Mesendoderm (in vitro differentiated cells): ENCODE data around the gene FAM8A1.

Experiments
- DNase-seq: peaks from one replicate; pipeline ENCODE4 v3.0.0; 2013
- H2AK5ac ChIP-seq: 2 replicates; pipeline ENCODE4 v1.6.1; 2013; ENCODE audit warnings: low read length, inconsistent platforms
- H2BK120ac ChIP-seq: 2 replicates; pipeline ENCODE4 v1.6.1; 2013; ENCODE audit warnings: low read depth, mild to moderate bottlenecking, low read length, moderate library complexity, mixed read lengths
- H2BK15ac ChIP-seq: replicated peaks from 2 replicates; pipeline ENCODE4 v1.6.1; 2013; ENCODE audit warnings: low read depth, mild to moderate bottlenecking, moderate library complexity
- H2BK5ac ChIP-seq: 2 replicates; pipeline ENCODE4 v1.6.1; 2013; ENCODE audit warnings: low read length, inconsistent platforms
- H3K18ac ChIP-seq: 2 replicates; pipeline ENCODE4 v1.6.1; 2013; ENCODE audit warnings: mild to moderate bottlenecking, low read length, mixed read lengths
- H3K23ac ChIP-seq: one replicate; pipeline ENCODE4 v1.6.1; 2013; ENCODE audit warnings: low read length
- H3K27ac ChIP-seq: 2 replicates; pipeline ENCODE4 v1.5.1; 2013; ENCODE audit warnings: low read depth, mild to moderate bottlenecking, inconsistent platforms, low read length, moderate library complexity
- H3K27me3 ChIP-seq: 2 replicates; pipeline ENCODE4 v1.6.1; 2013; ENCODE audit warnings: low read length, control low read depth, mild to moderate bottlenecking, inconsistent platforms; ENCODE audit not compliant: insufficient read depth, poor library complexity
- H3K36me3 ChIP-seq: 2 replicates; pipeline ENCODE4 v1.6.1; 2013; ENCODE audit warnings: low read length, inconsistent platforms; ENCODE audit not compliant: control insufficient read depth, insufficient read depth
- H3K4ac ChIP-seq: one replicate; pipeline ENCODE4 v1.6.1; 2013; ENCODE audit warnings: low read depth, mild to moderate bottlenecking, low read length, moderate library complexity
- H3K4me1 ChIP-seq: 2 replicates; pipeline ENCODE4 v1.6.1; 2013; ENCODE audit warnings: low read depth, low read length, inconsistent platforms; ENCODE audit not compliant: control insufficient read depth
- H3K4me2 ChIP-seq: 2 replicates; pipeline ENCODE4 v1.6.1; 2013; ENCODE audit warnings: low read length
- H3K4me3 ChIP-seq: 2 replicates; pipeline ENCODE4 v1.5.1; 2013; ENCODE audit warnings: mild to moderate bottlenecking, low read length
- H3K56ac ChIP-seq: one replicate; pipeline ENCODE4 v1.6.1; 2013; ENCODE audit warnings: low read length
- H3K79me1 ChIP-seq: 2 replicates; pipeline ENCODE4 v1.6.1; 2013; ENCODE audit warnings: low read length, inconsistent platforms
- H3K79me2 ChIP-seq: 2 replicates; pipeline ENCODE4 v1.6.1; 2013; ENCODE audit warnings: mild to moderate bottlenecking, low read length; ENCODE audit not compliant: control insufficient read depth, insufficient read depth
- H3K9ac ChIP-seq: 2 replicates; pipeline ENCODE4 v1.6.1; 2013; ENCODE audit warnings: low read length, inconsistent platforms
- H4K5ac ChIP-seq: one replicate; pipeline ENCODE4 v1.6.1; 2013; ENCODE audit warnings: low read length
- H4K8ac ChIP-seq: one replicate; pipeline ENCODE4 v1.6.1; 2013; ENCODE audit warnings: low read depth, mild to moderate bottlenecking, control low read depth, low read length, moderate library complexity
- WGBS: extraction: QIAGEN DNeasy Blood & Tissue Kit; methylation state at CpG from one replicate; pipeline ENCODE4 v1.1.7; 2013; ENCODE audit warnings: low lambda C conversion rate, missing lambda C conversion rate; ENCODE audit not compliant: insufficient coverage; ENCODE audit errors: extremely low coverage; 5-methylcytosine and 5-hydroxymethylcytosine counted together

Gene FAM8A1

GRCh38 chr6:17624396-17624795, 24.3 kb downstream of the FAM8A1 start:
- Histone ChIP-seq H2BK5ac (no peak overlapping the region), H3K79me1 (peaks cover 11% of the 10 kb centered on the region), H3K4me3 (no peak overlapping the region), H3K79me2 (peaks cover 7% of the 10 kb centered on the region), H3K4me2 (no peak overlapping the region), H2BK15ac (no peak overlapping the region), H3K27ac (no peak overlapping the region), H4K5ac (no peak overlapping the region), H2AK5ac (no peak overlapping the region), H3K9ac (no peak overlapping the region), H4K8ac (no peak overlapping the region), H3K18ac (no peak overlapping the region), H3K36me3 (peaks cover 3% of the 10 kb centered on the region), H3K4ac (no peak overlapping the region), H3K23ac (no peak overlapping the region), H3K4me1 (no peaks in the 10 kb centered on the region), H3K27me3 (no peaks in the 10 kb centered on the region), H3K56ac (no peak overlapping the region), H2BK120ac (no peak overlapping the region)
- no CpG with 5 or more reads among the region's 1 CpG for WGBS
- DNase-seq = no peak

GRCh38 chr6:17628873-17629272, 28.8 kb downstream of the FAM8A1 start:
- Histone ChIP-seq H4K5ac (no peak overlapping the region), H3K4ac (no peak overlapping the region), H4K8ac (no peak overlapping the region), H3K18ac (no peak overlapping the region), H2BK5ac (no peak overlapping the region), H3K4me2 (no peak overlapping the region), H3K4me1 (no peaks in the 10 kb centered on the region), H2BK120ac (no peak overlapping the region), H3K27ac (no peak overlapping the region), H3K27me3 (no peaks in the 10 kb centered on the region), H3K4me3 (no peak overlapping the region), H3K79me2 (peaks cover 6% of the 10 kb centered on the region), H3K56ac (no peak overlapping the region), H3K79me1 (peaks cover 15% of the 10 kb centered on the region), H3K9ac (no peak overlapping the region), H2BK15ac (no peak overlapping the region), H3K36me3 (peaks cover 3% of the 10 kb centered on the region), H2AK5ac (no peak overlapping the region), H3K23ac (no peak overlapping the region)
- WGBS = no CpG with 5 or more reads among the region's 1 CpG
- DNase-seq = no peak

GRCh38 chr6:17629824-17630510, 29.9 kb downstream of the FAM8A1 start:
- peaks cover 6% of the 10 kb centered on the region for H3K79me2 ChIP-seq
- peaks cover 3% of the 10 kb centered on the region for H3K36me3 ChIP-seq
- no peak overlapping the region for H4K8ac ChIP-seq
- no peaks in the 10 kb centered on the region for H3K4me1 ChIP-seq
- no peak overlapping the region for H2BK5ac ChIP-seq
- H3K23ac ChIP-seq = no peak overlapping the region
- no CpG with 5 or more reads among the region's 8 CpGs for WGBS
- no peak overlapping the region for H2BK120ac ChIP-seq
- no peaks in the 10 kb centered on the region for H3K27me3 ChIP-seq
- H3K56ac ChIP-seq = no peak overlapping the region
- no peak overlapping the region for H4K5ac ChIP-seq
- DNase-seq = no peak
- H2BK15ac ChIP-seq = no peak overlapping the region
- H3K4ac ChIP-seq = no peak overlapping the region
- no peak overlapping the region for H3K18ac ChIP-seq
- H2AK5ac ChIP-seq = no peak overlapping the region
- H3K27ac ChIP-seq = no peak overlapping the region
- H3K4me2 ChIP-seq = no peak overlapping the region
- no peak overlapping the region for H3K4me3 ChIP-seq
- H3K9ac ChIP-seq = no peak overlapping the region
- H3K79me1 ChIP-seq = peaks cover 14% of the 10 kb centered on the region

- no CpG with 5 or more reads among the region's 5 CpGs for WGBS
- no peak overlapping the region for H2BK120ac ChIP-seq
- DNase-seq = no peak
- H3K79me1 ChIP-seq = peaks cover 16% of the 10 kb centered on the region
- H3K36me3 ChIP-seq = peaks cover 3% of the 10 kb centered on the region
- H3K23ac ChIP-seq = no peak overlapping the region
- no peak overlapping the region for H3K4me2 ChIP-seq
- H3K27ac ChIP-seq = no peak overlapping the region
- no peak overlapping the region for H2AK5ac ChIP-seq
- no peaks in the 10 kb centered on the region for H3K4me1 ChIP-seq
- H4K5ac ChIP-seq = no peak overlapping the region
- no peak overlapping the region for H2BK15ac ChIP-seq
- H4K8ac ChIP-seq = no peak overlapping the region
- H3K27me3 ChIP-seq = no peaks in the 10 kb centered on the region
- H3K4ac ChIP-seq = no peak overlapping the region
- H3K4me3 ChIP-seq = no peak overlapping the region
- H3K79me2 ChIP-seq = peaks cover 5% of the 10 kb centered on the region
- H3K9ac ChIP-seq = no peak overlapping the region
- H3K18ac ChIP-seq = no peak overlapping the region
- H2BK5ac ChIP-seq = no peak overlapping the region
- H3K56ac ChIP-seq = no peak overlapping the region
These were observed 30.5 kb downstream of the FAM8A1 start for GRCh38 chr6:17630511-17631073.

GRCh38 chr6:17632934-17633333, 32.8 kb downstream of the FAM8A1 start:
- Histone ChIP-seq H2BK5ac (no peak overlapping the region), H3K56ac (no peak overlapping the region), H3K23ac (no peak overlapping the region), H3K9ac (no peak overlapping the region), H3K79me1 (peaks cover 13% of the 10 kb centered on the region), H4K8ac (no peak overlapping the region), H3K4me2 (no peak overlapping the region), H4K5ac (no peak overlapping the region), H3K18ac (no peak overlapping the region), H3K36me3 (peaks cover 8% of the 10 kb centered on the region), H3K4me1 (no peaks in the 10 kb centered on the region), H3K79me2 (peaks cover 6% of the 10 kb centered on the region), H3K27ac (no peak overlapping the region), H2BK120ac (no peak overlapping the region), H2BK15ac (no peak overlapping the region), H3K4ac (no peak overlapping the region), H3K27me3 (no peaks in the 10 kb centered on the region), H2AK5ac (no peak overlapping the region), H3K4me3 (no peak overlapping the region)
- WGBS = no CpG with 5 or more reads among the region's 1 CpG
- DNase-seq = no peak
